Naive thymus-derived CD8-positive, alpha-beta T cell (primary cell): ENCODE measurements around the gene GNAI1. TPM values are rescaled to one million over a fixed set of nuclear protein-coding genes. Genes with fewer than 3 reads are reported as not detected.

Experiments used
- ATAC-seq, 2 donors: fragments of 150-1000 bp; cut with Tn5 transposase in 1 of 2; sonication (Bioruptor Pico), chemical (Tn5 transposase) in 1 of 2; 1 replicate in 1 of 2; 2 replicates in 1 of 2; pipeline ENCODE4 v1.10.0; 2021; ENCODE audit warnings: mild to moderate bottlenecking in 2 of 2, moderate library complexity in 2 of 2
- POLR2A ChIA-PET: fragments of 350-600 bp; sonication (Branson Sonifier 250); formaldehyde crosslinking; loops from one replicate; lab custom pipeline; 2021; ENCODE audit warnings: antibody characterized with exemption; lab: Charles Lee
- DNase-seq, 10 donors: peaks; one replicate each; pipeline versions ENCODE4 v3.0.0 to v3.0.0-alpha.2; 2020 to 2022
- H3K27ac Mint-ChIP-seq, 10 donors: one replicate each; pipeline ENCODE4 v1.8.0; 2020 to 2022; ENCODE audit warnings: mild to moderate bottlenecking in 10 of 10, mixed read lengths in 10 of 10, moderate library complexity in 4 of 10, inconsistent platforms in 1 of 10
- H3K27me3 Mint-ChIP-seq, 5 donors: one replicate each; pipeline ENCODE4 v1.8.0; 2021 to 2022; ENCODE audit warnings: mixed read lengths in 5 of 5
- H3K36me3 Mint-ChIP-seq, 3 donors: one replicate each; pipeline ENCODE4 v1.8.0; 2020 to 2022; ENCODE audit warnings: mixed read lengths in 3 of 3, mild to moderate bottlenecking in 2 of 3, inconsistent platforms in 1 of 3
- H3K4me1 Mint-ChIP-seq, 4 donors: one replicate each; pipeline ENCODE4 v1.8.0; 2021 to 2022; ENCODE audit warnings: mixed read lengths in 4 of 4
- H3K4me3 Mint-ChIP-seq, 10 donors: one replicate each; pipeline ENCODE4 v1.8.0; 2020 to 2022; ENCODE audit warnings: mild to moderate bottlenecking in 10 of 10, mixed read lengths in 10 of 10, moderate library complexity in 6 of 10, inconsistent platforms in 1 of 10
- H3K9me3 Mint-ChIP-seq, 9 donors: one replicate each; pipeline ENCODE4 v1.8.0; 2020 to 2022; ENCODE audit warnings: mixed read lengths in 9 of 9, mild to moderate bottlenecking in 3 of 9, inconsistent platforms in 1 of 9, moderate library complexity in 1 of 9
- polyA plus RNA-seq, 3 donors: library from polyadenylated mRNA; unstranded; fragments of 300-500 nt; fragmentation: Illumina TruSeq; gene quantifications; one replicate each; pipeline ENCODE4 v1.2.3, GENCODE V29; 2021
- total RNA-seq, 8 experiments: library from RNA in 2 of 8; stranded (reverse) in 2 of 8; gene quantifications; one replicate each; pipeline ENCODE4 v1.2.3 and lab custom pipeline; 2021 to 2026

GNAI1 gene
- total and polyA plus RNA-seq, 5 experiments from 2014 or later: 1.5 to 10.1 (median 2.5) TPM

GRCh38 chr7:80182630-80183276 is 48.1 kb downstream of the GNAI1 start:
- Mint-ChIP-seq H3K9me3 (peaks cover 0 to 3% (median 0%) of the 10 kb centered on the region in 9 donors), H3K4me3 (no peak overlapping the region), H3K27ac (no peak overlapping the region), H3K36me3 (no peaks in the 10 kb centered on the region), H3K4me1 (peaks cover 9 to 22% (median 13%) of the 10 kb centered on the region in 4 donors), H3K27me3 (no peaks in the 10 kb centered on the region)
- DNase-seq: no peak
- POLR2A ChIA-PET: no interaction called here
- ATAC-seq: no peak

GRCh38 chr7:80183351-80183750 is 48.7 kb downstream of the GNAI1 start:
- H3K27me3 Mint-ChIP-seq: no peaks in the 10 kb centered on the region
- DNase-seq (no peak), ATAC-seq (no peak)
- POLR2A ChIA-PET: no interaction called here
- H3K9me3 Mint-ChIP-seq: peaks cover 0 to 3% (median 0%) of the 10 kb centered on the region in 9 donors
- H3K27ac Mint-ChIP-seq: peak overlapping the region in 1 of 10 donors; percentile 66
- H3K36me3 Mint-ChIP-seq: no peaks in the 10 kb centered on the region
- H3K4me3 Mint-ChIP-seq: peak overlapping the region in 1 of 10 donors; percentile 6
- peaks cover 7 to 20% (median 13%) of the 10 kb centered on the region in 4 donors for H3K4me1 Mint-ChIP-seq

GRCh38 chr7:80183900-80184685 is 49.5 kb downstream of the GNAI1 start:
- Mint-ChIP-seq H3K4me1 (peaks cover 7 to 20% (median 13%) of the 10 kb centered on the region in 4 donors), H3K4me3 (peak overlapping the region in 5 of 10 donors; percentile 6 to 80 (median 62)), H3K27me3 (no peaks in the 10 kb centered on the region), H3K36me3 (no peaks in the 10 kb centered on the region), H3K27ac (peak overlapping the region in 3 of 10 donors; percentile 22 to 66 (median 57)), H3K9me3 (peaks cover 0 to 3% (median 0%) of the 10 kb centered on the region in 9 donors)
- DNase-seq (no peak), ATAC-seq (peak in 1 of 2 donors; percentile 48)
- POLR2A ChIA-PET: no interaction called here

GRCh38 chr7:80184693-80185092 is 50.1 kb downstream of the GNAI1 start:
- DNase-seq: no peak
- no peak overlapping the region for H3K27ac Mint-ChIP-seq
- H3K9me3 Mint-ChIP-seq: peaks cover 0 to 3% (median 0%) of the 10 kb centered on the region in 9 donors
- ATAC-seq: no peak
- POLR2A ChIA-PET: no interaction called here
- H3K4me3 Mint-ChIP-seq: no peak overlapping the region
- no peaks in the 10 kb centered on the region for H3K36me3 Mint-ChIP-seq
- H3K4me1 Mint-ChIP-seq: peaks cover 7 to 17% (median 11%) of the 10 kb centered on the region in 4 donors
- no peaks in the 10 kb centered on the region for H3K27me3 Mint-ChIP-seq

- Mint-ChIP-seq H3K9me3 (peaks cover 0 to 3% (median 0%) of the 10 kb centered on the region in 9 donors), H3K4me1 (peaks cover 2 to 9% (median 5%) of the 10 kb centered on the region in 4 donors), H3K4me3 (no peak overlapping the region), H3K27me3 (no peaks in the 10 kb centered on the region), H3K36me3 (no peaks in the 10 kb centered on the region), H3K27ac (peak overlapping the region in 1 of 10 donors; percentile 69)
- POLR2A ChIA-PET: interaction anchor here (0.7 kb wide), 1 partner anchor 71 kb away, joined by 6 read pairs; no protein-coding TSS in a partner anchor
- ATAC-seq: no peak
- DNase-seq: no peak
Measured at GRCh38 chr7:80185571-80185970, 50.9 kb downstream of the GNAI1 start.

GRCh38 chr7:80186721-80187120 is 52.1 kb downstream of the GNAI1 start:
- no peak overlapping the region for H3K4me3 Mint-ChIP-seq
- peaks cover 0 to 7% (median 2%) of the 10 kb centered on the region in 4 donors for H3K4me1 Mint-ChIP-seq
- H3K9me3 Mint-ChIP-seq: peaks cover 0 to 3% (median 0%) of the 10 kb centered on the region in 9 donors
- H3K27me3 Mint-ChIP-seq: no peaks in the 10 kb centered on the region
- no peak for DNase-seq
- H3K36me3 Mint-ChIP-seq: no peaks in the 10 kb centered on the region
- no peak for ATAC-seq
- no peak overlapping the region for H3K27ac Mint-ChIP-seq
- POLR2A ChIA-PET: no interaction called here

- POLR2A ChIA-PET: no interaction called here
- Mint-ChIP-seq H3K9me3 (peaks cover 0 to 3% (median 0%) of the 10 kb centered on the region in 9 donors), H3K27me3 (no peaks in the 10 kb centered on the region), H3K36me3 (no peaks in the 10 kb centered on the region), H3K4me3 (no peak overlapping the region), H3K27ac (no peak overlapping the region), H3K4me1 (peaks cover 0 to 7% (median 2%) of the 10 kb centered on the region in 4 donors)
- ATAC-seq (no peak), DNase-seq (no peak)
Measured at GRCh38 chr7:80187279-80187678, 52.6 kb downstream of the GNAI1 start.

GRCh38 chr7:80187727-80188126 is 53.1 kb downstream of the GNAI1 start:
- Mint-ChIP-seq H3K9me3 (peaks cover 0 to 3% (median 0%) of the 10 kb centered on the region in 9 donors), H3K36me3 (no peaks in the 10 kb centered on the region), H3K27me3 (no peaks in the 10 kb centered on the region), H3K4me3 (no peak overlapping the region), H3K4me1 (peaks cover 0 to 7% (median 2%) of the 10 kb centered on the region in 4 donors), H3K27ac (no peak overlapping the region)
- ATAC-seq (no peak), DNase-seq (no peak)
- POLR2A ChIA-PET: no interaction called here

- POLR2A ChIA-PET: no interaction called here
- DNase-seq: no peak
- peaks cover 0 to 4% (median 0%) of the 10 kb centered on the region in 4 donors for H3K4me1 Mint-ChIP-seq
- no peak overlapping the region for H3K27ac Mint-ChIP-seq
- ATAC-seq: no peak
- H3K36me3 Mint-ChIP-seq: no peaks in the 10 kb centered on the region
- H3K4me3 Mint-ChIP-seq: no peak overlapping the region
- H3K27me3 Mint-ChIP-seq: no peaks in the 10 kb centered on the region
- peaks cover 0 to 2% (median 0%) of the 10 kb centered on the region in 9 donors for H3K9me3 Mint-ChIP-seq
Measured at GRCh38 chr7:80189638-80190037, 55.0 kb downstream of the GNAI1 start.

GRCh38 chr7:80197627-80198026 is 63.0 kb downstream of the GNAI1 start:
- no peak for DNase-seq
- Mint-ChIP-seq H3K9me3 (no peaks in the 10 kb centered on the region), H3K4me1 (no peaks in the 10 kb centered on the region), H3K4me3 (no peak overlapping the region), H3K27ac (no peak overlapping the region), H3K36me3 (no peaks in the 10 kb centered on the region), H3K27me3 (no peaks in the 10 kb centered on the region)
- no peak for ATAC-seq
- POLR2A ChIA-PET: no interaction called here

- POLR2A ChIA-PET: no interaction called here
- Mint-ChIP-seq H3K27me3 (no peaks in the 10 kb centered on the region), H3K4me1 (no peaks in the 10 kb centered on the region), H3K36me3 (no peaks in the 10 kb centered on the region), H3K27ac (no peak overlapping the region), H3K4me3 (no peak overlapping the region), H3K9me3 (no peaks in the 10 kb centered on the region)
- ATAC-seq: no peak
- DNase-seq: no peak
Measured at GRCh38 chr7:80199051-80199450, 64.4 kb downstream of the GNAI1 start.

- DNase-seq (no peak), ATAC-seq (no peak)
- Mint-ChIP-seq H3K4me1 (no peaks in the 10 kb centered on the region), H3K27me3 (peaks cover 0 to 9% (median 0%) of the 10 kb centered on the region in 5 donors), H3K4me3 (no peak overlapping the region), H3K9me3 (no peaks in the 10 kb centered on the region), H3K27ac (no peak overlapping the region), H3K36me3 (no peaks in the 10 kb centered on the region)
- POLR2A ChIA-PET: no interaction called here
Measured at GRCh38 chr7:80204454-80204853, 69.8 kb downstream of the GNAI1 start.

GRCh38 chr7:80204919-80205318 is 70.3 kb downstream of the GNAI1 start:
- POLR2A ChIA-PET: no interaction called here
- Mint-ChIP-seq H3K4me3 (no peak overlapping the region), H3K27ac (no peak overlapping the region), H3K36me3 (no peaks in the 10 kb centered on the region), H3K4me1 (no peaks in the 10 kb centered on the region), H3K9me3 (no peaks in the 10 kb centered on the region), H3K27me3 (peaks cover 0 to 9% (median 0%) of the 10 kb centered on the region in 5 donors)
- ATAC-seq: no peak
- no peak for DNase-seq
